Measurements from ENCODE around the gene AP2S1. TPM values are rescaled to one million over a fixed set of nuclear protein-coding genes. Genes with fewer than 3 reads are reported as not detected.

The AP2S1 gene
- polyA plus RNA-seq, 1 donor (not counting 4 experiments of a cell fraction or from before 2014, with no cell fraction given) = 183 TPM

DNA sequence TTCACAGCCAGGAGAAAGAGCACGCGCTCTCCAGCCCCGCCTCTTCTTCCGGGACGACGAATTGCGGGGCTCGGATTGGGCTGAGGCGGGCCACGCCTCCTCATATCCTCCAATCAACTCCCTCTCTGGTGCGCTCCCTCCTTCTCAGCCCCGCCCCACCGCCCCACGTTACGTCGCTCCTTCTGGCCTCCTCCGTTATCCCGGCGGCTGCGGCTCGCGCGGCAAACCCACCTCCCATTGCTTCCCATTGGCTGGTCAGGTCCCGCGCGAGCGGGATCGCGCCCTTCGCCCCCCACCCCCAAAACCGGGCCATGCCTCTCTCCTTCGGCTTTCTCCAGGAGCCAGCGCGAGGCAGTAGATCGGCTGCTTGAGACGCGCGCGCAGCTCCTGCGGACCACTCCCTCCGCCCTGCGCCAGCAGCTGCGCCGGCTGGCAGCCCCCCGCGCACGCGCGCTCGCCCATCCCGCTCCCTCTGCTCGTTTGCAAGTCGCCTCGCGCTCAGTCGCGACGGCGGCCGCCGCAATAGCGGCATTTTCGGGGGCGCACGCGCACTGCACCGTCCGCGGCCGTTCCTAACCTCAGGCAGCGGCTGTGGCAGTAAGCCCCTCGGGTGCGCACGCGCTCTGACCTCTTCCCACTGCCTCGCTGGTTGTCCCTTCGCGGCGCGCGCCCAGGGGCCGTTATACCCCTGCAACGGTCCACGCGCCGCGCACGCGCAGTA lies 9.6 kb upstream of the AP2S1 start:
- peaks cover 46% of the 10 kb centered on the region for H3K4me1 ChIP-seq (ENCODE audit: control insufficient read depth, extremely low read depth, insufficient read depth, low read length)
- no peak for FAIRE-seq
- dilution Hi-C loops (cut with MboI; ENCODE audit: extremely low pct_ligation_motif_present, low sequenced_read_pairs) = no loop called here

GRCh38 chr19:46859637-46860124 lies 9.0 kb upstream of the AP2S1 start:
- Histone ChIP-seq H3K9ac (ENCODE audit: control insufficient read depth, extremely low read depth, insufficient read depth, low read length) (peak overlapping the region; percentile 34), H2AFZ (ENCODE audit: control insufficient read depth, low read length) (peak overlapping the region; percentile 92)

More for the DNA sequence above, 9.6 kb upstream of the AP2S1 start:
- peak overlapping the region; percentile 87 for H3K4me2 ChIP-seq (ENCODE audit: control insufficient read depth, extremely low read depth, insufficient read depth, low read depth, low read length)
- H3K36me3 ChIP-seq (ENCODE audit: control insufficient read depth in 2 of 2, extremely low read depth in 1 of 2, insufficient read depth in 2 of 2, low read length in 2 of 2) = peaks cover 0 to under 1% of the 10 kb centered on the region in 2 experiments
- peak overlapping the region; percentile 77 for H3K27ac ChIP-seq (ENCODE audit: control insufficient read depth, insufficient read depth, low read length)
- peaks cover 3% of the 10 kb centered on the region for H4K20me1 ChIP-seq (ENCODE audit: control insufficient read depth, extremely low read depth, insufficient read depth, low read length)
- DNase-seq (ENCODE audit: low read depth, low spot score) = peak; percentile 84
- no peak for TF ChIP-seq EZH2 (IDR thresholded peaks at IDR 0.05; ENCODE audit: low read length)
- TF ChIP-seq, protein P1, sequence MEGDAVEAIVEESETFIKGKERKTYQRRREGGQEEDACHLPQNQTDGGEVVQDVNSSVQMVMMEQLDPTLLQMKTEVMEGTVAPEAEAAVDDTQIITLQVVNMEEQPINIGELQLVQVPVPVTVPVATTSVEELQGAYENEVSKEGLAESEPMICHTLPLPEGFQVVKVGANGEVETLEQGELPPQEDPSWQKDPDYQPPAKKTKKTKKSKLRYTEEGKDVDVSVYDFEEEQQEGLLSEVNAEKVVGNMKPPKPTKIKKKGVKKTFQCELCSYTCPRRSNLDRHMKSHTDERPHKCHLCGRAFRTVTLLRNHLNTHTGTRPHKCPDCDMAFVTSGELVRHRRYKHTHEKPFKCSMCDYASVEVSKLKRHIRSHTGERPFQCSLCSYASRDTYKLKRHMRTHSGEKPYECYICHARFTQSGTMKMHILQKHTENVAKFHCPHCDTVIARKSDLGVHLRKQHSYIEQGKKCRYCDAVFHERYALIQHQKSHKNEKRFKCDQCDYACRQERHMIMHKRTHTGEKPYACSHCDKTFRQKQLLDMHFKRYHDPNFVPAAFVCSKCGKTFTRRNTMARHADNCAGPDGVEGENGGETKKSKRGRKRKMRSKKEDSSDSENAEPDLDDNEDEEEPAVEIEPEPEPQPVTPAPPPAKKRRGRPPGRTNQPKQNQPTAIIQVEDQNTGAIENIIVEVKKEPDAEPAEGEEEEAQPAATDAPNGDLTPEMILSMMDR (optimal IDR thresholded peaks at IDR 0.05 in 1 of 3, IDR thresholded peaks at IDR 0.05 in 1 of 3, conservative IDR thresholded peaks at IDR 0.05 in 1 of 3; ENCODE audit: extremely low read depth in 1 of 3, insufficient read depth in 2 of 3, low read length in 3 of 3) = no peak
- peak overlapping the region; percentile 60 to 76 (median 75) for H3K4me3 ChIP-seq (ENCODE audit: control insufficient read depth in 2 of 3, extremely low read depth in 1 of 3, insufficient read depth in 2 of 3, low read depth in 1 of 3, low read length in 3 of 3)
- H3K79me2 ChIP-seq (ENCODE audit: control insufficient read depth, insufficient read depth, low read length) = peaks cover 40% of the 10 kb centered on the region
- H3K9me3 ChIP-seq (ENCODE audit: control insufficient read depth, low read depth, low read length) = no peaks in the 10 kb centered on the region
- H2AFZ ChIP-seq (ENCODE audit: control insufficient read depth, low read length) = peak overlapping the region; percentile 85
- no peaks in the 10 kb centered on the region for H3K27me3 ChIP-seq (ENCODE audit: control insufficient read depth, extremely low read depth, insufficient read depth, low read length)
- peak overlapping the region; percentile 82 for H3K9ac ChIP-seq (ENCODE audit: control insufficient read depth, extremely low read depth, insufficient read depth, low read length)
- H3K9me1 ChIP-seq (ENCODE audit: control insufficient read depth, extremely low read depth, insufficient read depth, low read length) = no peaks in the 10 kb centered on the region

More at GRCh38 chr19:46859637-46860124, 9.0 kb upstream of the AP2S1 start:
- H4K20me1 ChIP-seq (ENCODE audit: control insufficient read depth, extremely low read depth, insufficient read depth, low read length) = peaks cover 3% of the 10 kb centered on the region
- peaks cover 34% of the 10 kb centered on the region for H3K79me2 ChIP-seq (ENCODE audit: control insufficient read depth, insufficient read depth, low read length)
- H3K36me3 ChIP-seq (ENCODE audit: control insufficient read depth in 2 of 2, extremely low read depth in 1 of 2, insufficient read depth in 2 of 2, low read length in 2 of 2) = no peaks in the 10 kb centered on the region
- H3K9me1 ChIP-seq (ENCODE audit: control insufficient read depth, extremely low read depth, insufficient read depth, low read length) = no peaks in the 10 kb centered on the region
- no peaks in the 10 kb centered on the region for H3K9me3 ChIP-seq (ENCODE audit: control insufficient read depth, low read depth, low read length)
- no peak for TF ChIP-seq EZH2 (IDR thresholded peaks at IDR 0.05; ENCODE audit: low read length)
- TF ChIP-seq, protein P1 (optimal IDR thresholded peaks at IDR 0.05 in 1 of 3, IDR thresholded peaks at IDR 0.05 in 1 of 3, conservative IDR thresholded peaks at IDR 0.05 in 1 of 3; ENCODE audit: extremely low read depth in 1 of 3, insufficient read depth in 2 of 3, low read length in 3 of 3) = no peak
- dilution Hi-C loops (cut with MboI; ENCODE audit: extremely low pct_ligation_motif_present, low sequenced_read_pairs) = no loop called here
- peak overlapping the region; percentile 87 for H3K4me2 ChIP-seq (ENCODE audit: control insufficient read depth, extremely low read depth, insufficient read depth, low read depth, low read length)
- peaks cover 46% of the 10 kb centered on the region for H3K4me1 ChIP-seq (ENCODE audit: control insufficient read depth, extremely low read depth, insufficient read depth, low read length)
- FAIRE-seq (peak; percentile 67), DNase-seq (ENCODE audit: low read depth, low spot score) (no peak)
- H3K27ac ChIP-seq (ENCODE audit: control insufficient read depth, insufficient read depth, low read length) = peak overlapping the region; percentile 42
- peak overlapping the region; percentile 9 to 75 (median 46) for H3K4me3 ChIP-seq (ENCODE audit: control insufficient read depth in 2 of 3, extremely low read depth in 1 of 3, insufficient read depth in 2 of 3, low read depth in 1 of 3, low read length in 3 of 3)
- H3K27me3 ChIP-seq (ENCODE audit: control insufficient read depth, extremely low read depth, insufficient read depth, low read length) = no peaks in the 10 kb centered on the region

All from keratinocyte (primary cell).